PC-9 (cell line): ENCODE data around the gene PCDHA4.

Experiments
- EZH2 ChIP-seq: fragments of 200-600 bp; sonication (generic); IDR thresholded peaks from 2 replicates; pipeline ENCODE4 v1.8.0; 2017; ENCODE audit warnings: antibody characterized with exemption, low read depth
- TF ChIP-seq, protein P1 (sequence below): fragments of 200-600 bp; sonication (generic); conservative IDR thresholded peaks from 2 replicates; pipeline ENCODE4 v1.6.1; 2017; ENCODE audit warnings: mixed run types, antibody characterized with exemption, mild to moderate bottlenecking, moderate library complexity

DNA sequence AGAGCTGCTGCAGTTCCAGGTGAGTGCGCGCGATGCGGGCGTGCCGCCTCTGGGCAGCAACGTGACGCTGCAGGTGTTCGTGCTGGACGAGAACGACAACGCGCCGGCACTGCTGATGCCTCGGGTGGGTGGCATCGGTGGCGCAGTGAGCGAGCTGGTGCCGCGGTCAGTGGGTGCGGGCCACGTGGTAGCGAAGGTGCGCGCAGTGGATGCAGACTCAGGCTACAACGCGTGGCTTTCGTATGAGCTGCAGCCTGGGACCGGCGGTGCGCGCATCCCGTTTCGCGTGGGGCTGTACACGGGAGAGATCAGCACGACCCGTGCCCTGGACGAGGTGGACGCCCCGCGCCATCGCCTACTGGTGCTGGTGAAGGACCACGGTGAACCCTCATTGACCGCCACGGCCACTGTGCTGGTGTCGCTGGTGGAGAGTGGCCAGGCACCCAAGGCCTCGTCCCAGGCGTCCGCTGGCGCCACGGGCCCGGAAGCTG lies 4.0 kb upstream of the PCDHA4 start:
- TF ChIP-seq, protein P1, sequence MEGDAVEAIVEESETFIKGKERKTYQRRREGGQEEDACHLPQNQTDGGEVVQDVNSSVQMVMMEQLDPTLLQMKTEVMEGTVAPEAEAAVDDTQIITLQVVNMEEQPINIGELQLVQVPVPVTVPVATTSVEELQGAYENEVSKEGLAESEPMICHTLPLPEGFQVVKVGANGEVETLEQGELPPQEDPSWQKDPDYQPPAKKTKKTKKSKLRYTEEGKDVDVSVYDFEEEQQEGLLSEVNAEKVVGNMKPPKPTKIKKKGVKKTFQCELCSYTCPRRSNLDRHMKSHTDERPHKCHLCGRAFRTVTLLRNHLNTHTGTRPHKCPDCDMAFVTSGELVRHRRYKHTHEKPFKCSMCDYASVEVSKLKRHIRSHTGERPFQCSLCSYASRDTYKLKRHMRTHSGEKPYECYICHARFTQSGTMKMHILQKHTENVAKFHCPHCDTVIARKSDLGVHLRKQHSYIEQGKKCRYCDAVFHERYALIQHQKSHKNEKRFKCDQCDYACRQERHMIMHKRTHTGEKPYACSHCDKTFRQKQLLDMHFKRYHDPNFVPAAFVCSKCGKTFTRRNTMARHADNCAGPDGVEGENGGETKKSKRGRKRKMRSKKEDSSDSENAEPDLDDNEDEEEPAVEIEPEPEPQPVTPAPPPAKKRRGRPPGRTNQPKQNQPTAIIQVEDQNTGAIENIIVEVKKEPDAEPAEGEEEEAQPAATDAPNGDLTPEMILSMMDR, result no peak
- TF ChIP-seq EZH2, result no peak
